Activated T-helper 1 cell treated with anti-CD3 and anti-CD28 coated beads, Interleukin-2, amount 50 U/mL, for 16 hours (primary cell): ENCODE measurements around the gene NBPF20.
"Not testable (repeated sequence)": the region's sequence is repeated elsewhere in the genome, so short reads cannot be mapped to it uniquely, and the experiment has no call there.

ENCODE experiments used
- DNase-seq, 2 donors: peaks; one replicate each; pipeline ENCODE4 v3.0.0-alpha.2; 2020; ENCODE audit warnings: low read depth in 1 of 2, low spot score in 1 of 2

The NBPF20 gene

DNA sequence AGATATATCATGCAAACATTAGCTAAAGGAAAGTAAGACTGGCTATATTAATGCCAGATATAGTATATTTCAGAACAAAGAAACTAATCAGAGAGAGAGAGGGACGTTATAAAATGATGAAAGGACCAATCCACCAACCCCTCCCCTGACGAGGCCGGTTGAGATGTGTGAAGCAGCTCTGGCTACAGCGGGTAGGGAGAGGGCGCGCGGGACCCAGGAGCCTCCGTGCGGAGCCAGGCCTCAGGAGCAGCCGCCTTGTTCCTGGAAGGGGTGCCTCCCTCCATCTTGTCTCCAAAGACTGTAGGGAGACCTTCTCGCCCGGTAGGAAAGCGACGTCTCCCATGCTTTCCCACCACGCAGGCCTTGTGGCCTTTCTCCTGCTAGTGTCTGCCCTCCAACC lies 5.4 kb upstream of the NBPF20 start:
- DNase-seq: not testable (repeated sequence)

DNA sequence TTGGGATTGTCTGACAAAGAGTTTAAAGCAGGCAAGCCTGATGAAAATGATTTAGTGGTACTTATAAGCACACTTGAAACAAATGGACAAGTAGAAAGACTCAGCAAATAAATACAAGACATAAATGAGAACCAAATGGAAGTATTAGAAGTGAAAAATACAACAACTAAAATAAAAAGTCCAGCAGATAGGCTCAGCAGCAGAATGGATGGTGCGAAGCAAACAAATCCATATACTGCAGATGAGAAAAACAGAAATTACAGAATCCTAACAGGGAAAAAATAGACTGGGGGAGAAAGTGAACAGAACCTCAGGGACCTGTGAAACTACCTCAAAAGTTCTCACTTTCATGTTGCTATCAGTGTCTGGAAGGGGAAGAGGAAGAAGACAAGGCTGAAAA lies 3.9 kb upstream of the NBPF20 start:
- DNase-seq: not testable (repeated sequence)

DNA sequence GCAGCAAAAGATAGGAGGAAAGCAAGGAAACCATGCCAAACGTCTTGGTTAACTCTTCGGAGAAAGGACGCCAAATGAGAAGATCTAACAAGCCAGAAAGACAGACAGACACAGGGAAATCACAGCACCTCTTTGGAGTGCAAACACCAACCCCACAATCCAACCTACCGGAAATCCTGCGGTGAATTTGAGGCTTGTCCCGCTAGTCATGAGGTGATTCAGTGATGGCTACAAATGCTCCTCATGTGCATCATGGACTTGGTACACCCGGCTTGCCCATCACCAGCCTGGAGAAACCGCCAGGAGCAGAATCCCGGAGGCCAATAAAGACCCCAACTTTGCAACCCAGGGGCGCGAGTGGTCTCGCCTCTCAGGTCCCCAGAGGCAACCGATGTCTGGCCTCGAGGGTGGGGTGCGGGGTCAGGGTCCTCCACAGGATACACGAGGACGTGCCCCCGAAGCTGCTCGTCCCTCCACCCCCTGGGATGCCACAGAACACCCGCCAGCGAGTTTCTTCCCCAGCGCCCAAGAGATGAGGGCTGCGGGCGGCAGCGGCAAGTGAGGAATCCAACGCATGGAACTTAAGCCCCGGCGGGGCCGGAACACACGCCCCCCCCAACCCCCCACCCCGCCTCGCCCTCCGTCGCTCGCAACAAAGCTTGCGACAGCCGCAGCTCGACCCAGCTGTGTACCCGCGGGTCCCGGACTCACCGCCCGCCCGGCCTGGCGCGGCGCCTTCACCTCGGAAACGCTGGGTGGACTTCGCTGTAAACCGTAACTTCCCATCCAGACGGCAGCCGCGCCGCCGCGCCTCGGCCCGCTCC lies 579 bp downstream of the NBPF20 start:
- peak; percentile 8 to 24 for DNase-seq

DNA sequence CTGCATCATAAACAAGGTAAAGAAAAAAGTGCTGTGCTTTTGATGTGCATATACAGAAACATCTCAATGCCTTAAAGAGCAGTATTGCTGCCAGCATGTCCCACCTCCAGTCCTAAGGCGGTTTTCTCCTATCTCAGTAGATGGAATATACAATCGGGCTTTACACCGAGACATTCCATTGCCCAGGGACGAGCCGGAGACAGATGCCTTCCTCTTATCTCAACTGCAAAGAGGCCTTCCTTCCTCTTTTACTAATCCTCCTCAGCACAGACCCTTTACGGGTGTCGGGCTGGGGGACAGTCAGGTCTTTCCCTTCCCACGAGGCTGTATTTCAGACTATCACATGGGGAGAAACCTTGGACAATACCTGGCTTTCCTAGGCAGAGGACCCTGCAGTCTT lies 10.3 kb downstream of the NBPF20 start:
- DNase-seq: not testable (repeated sequence)

DNA sequence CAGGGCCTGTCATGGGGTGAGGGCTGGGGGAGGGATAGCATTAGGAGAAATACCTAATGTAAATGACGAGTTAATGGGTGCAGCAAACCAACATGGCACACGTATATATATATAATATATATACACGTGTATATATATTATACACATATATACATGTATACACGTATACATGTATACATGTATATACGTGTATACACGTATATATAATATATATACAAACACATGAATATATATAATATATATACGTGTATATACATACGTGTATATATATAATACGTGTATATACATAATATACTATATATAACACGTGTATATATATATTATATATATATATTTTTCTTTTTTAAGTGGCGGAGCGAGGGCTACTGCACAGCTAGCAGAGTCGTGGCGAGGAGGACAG lies 18.1 kb downstream of the NBPF20 start:
- DNase-seq: not testable (repeated sequence)

DNA sequence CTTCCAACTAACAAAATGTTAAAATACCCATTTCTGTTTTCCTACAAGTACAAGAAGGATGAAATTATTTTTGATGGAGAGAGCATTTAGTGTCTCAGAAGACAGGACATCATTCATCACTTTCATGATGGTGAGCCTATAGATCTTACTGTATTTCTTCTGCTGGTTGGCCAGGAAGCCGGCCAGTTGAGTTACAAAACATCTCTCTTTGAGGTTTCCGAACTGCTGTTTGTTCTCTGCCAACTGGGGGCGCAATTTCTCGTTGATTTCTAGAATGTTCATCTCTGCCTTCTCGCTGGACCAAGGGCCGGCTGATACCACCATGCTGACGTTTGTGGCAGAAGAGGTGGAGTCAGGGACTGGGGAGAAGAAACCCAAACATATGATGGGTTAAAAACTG lies 20.5 kb downstream of the NBPF20 start:
- DNase-seq: not testable (repeated sequence)

DNA sequence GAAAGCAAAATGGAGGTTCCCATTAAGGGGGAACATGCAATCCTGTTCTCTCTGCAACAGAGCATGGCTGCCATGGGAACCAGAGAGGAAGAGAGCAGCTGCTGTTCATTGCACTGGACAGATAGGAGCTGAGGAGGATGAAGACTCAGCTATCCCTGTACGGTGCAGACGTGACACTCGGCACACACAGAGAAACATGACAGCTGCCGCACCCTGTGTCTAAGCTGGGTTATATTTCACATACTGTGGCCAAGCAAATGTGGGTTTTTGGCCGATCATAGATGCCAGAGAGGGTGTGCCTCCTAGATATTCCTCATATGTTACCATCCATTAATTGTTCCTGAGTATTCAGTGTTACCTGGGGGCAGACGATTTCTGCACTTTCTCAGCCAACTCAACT lies 24.7 kb downstream of the NBPF20 start:
- DNase-seq: not testable (repeated sequence)
